Endometrial microvascular endothelial cells (primary cell): ENCODE measurements around the gene CSRP3. TPM values are rescaled to one million over a fixed set of nuclear protein-coding genes. Genes with fewer than 3 reads are reported as not detected.

ENCODE experiments used
- in situ Hi-C: cut with HindIII; loops from 2 replicates; pipeline ENCODE4 v1.10.0; 2017; ENCODE audit warnings: low sequenced_read_pairs, low pct_unique_long_range_greater_than_20kb; ENCODE audit errors: inconsistent ontology term
- total RNA-seq: library from RNA; depleted of rRNA; stranded (reverse); fragments of >200 nt; gene quantifications from one replicate; pipeline ENCODE4 v1.2.3, GENCODE V29; 2015; ENCODE audit errors: inconsistent ontology term

The CSRP3 gene
- total RNA-seq, 1 donor from 2014 or later: not detected

- in situ Hi-C loops: no loop called here
Observed at GRCh38 chr11:19228968-19229367, 27.2 kb upstream of the CSRP3 start.

GRCh38 chr11:19226378-19227195 lies 24.8 kb upstream of the CSRP3 start:
- in situ Hi-C loops: no loop called here

- in situ Hi-C loops: no loop called here
Observed at GRCh38 chr11:19225581-19225980, 23.8 kb upstream of the CSRP3 start.

- in situ Hi-C loops: no loop called here
Observed at GRCh38 chr11:19225123-19225522, 23.3 kb upstream of the CSRP3 start.

- in situ Hi-C loops: no loop called here
Observed at GRCh38 chr11:19220903-19221724, 19.3 kb upstream of the CSRP3 start.

GRCh38 chr11:19218786-19219460 lies 17.1 kb upstream of the CSRP3 start:
- in situ Hi-C loops: no loop called here

- in situ Hi-C loops: no loop called here
Observed at GRCh38 chr11:19218216-19218615, 16.4 kb upstream of the CSRP3 start.

- in situ Hi-C loops: no loop called here
Observed at GRCh38 chr11:19216709-19217374, 15.1 kb upstream of the CSRP3 start.

- in situ Hi-C loops: no loop called here
Observed at GRCh38 chr11:19216021-19216420, 14.2 kb upstream of the CSRP3 start.

- in situ Hi-C loops: no loop called here
Observed at GRCh38 chr11:19209617-19210370, 8.0 kb upstream of the CSRP3 start.

GRCh38 chr11:19208959-19209546 lies 7.3 kb upstream of the CSRP3 start:
- in situ Hi-C loops: no loop called here

GRCh38 chr11:19208181-19208580 lies 6.4 kb upstream of the CSRP3 start:
- in situ Hi-C loops: no loop called here

- in situ Hi-C loops: no loop called here
Observed at GRCh38 chr11:19204836-19205235, 3.1 kb upstream of the CSRP3 start.

GRCh38 chr11:19200410-19201201 lies 1.2 kb downstream of the CSRP3 start:
- in situ Hi-C loops: no loop called here

GRCh38 chr11:19199771-19200170 lies 2.0 kb downstream of the CSRP3 start:
- in situ Hi-C loops: no loop called here

GRCh38 chr11:19199048-19199447 lies 2.7 kb downstream of the CSRP3 start:
- in situ Hi-C loops: no loop called here

GRCh38 chr11:19196432-19196831 lies 5.4 kb downstream of the CSRP3 start:
- in situ Hi-C loops: no loop called here
